ENCODE data around the gene FNDC8. TPM values are rescaled to one million over a fixed set of nuclear protein-coding genes. Genes with fewer than 3 reads are reported as not detected.

Gene FNDC8
- total and polyA plus RNA-seq, 2 of the 8 experiments (the other 6 are each of a cell fraction or from before 2014, with no cell fraction given), result not detected

DNA sequence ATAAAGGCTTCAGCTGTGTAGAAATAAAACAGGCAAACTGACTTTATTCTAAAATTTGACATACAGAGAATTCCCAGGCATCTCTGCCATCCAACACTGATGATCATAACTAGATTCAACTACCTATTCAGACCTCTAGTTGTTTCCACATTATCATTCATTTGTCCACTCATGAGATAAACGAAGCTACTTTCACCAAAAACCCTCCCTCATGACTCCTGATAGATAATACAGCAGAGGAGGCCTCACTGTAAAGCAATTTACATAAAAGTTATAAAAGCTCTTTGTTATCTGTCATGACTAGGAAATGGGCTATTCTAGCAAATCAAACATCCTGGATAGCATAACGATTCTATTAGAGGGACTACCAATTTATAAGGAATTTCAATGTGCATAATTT lies 38.3 kb upstream of the FNDC8 start:
- Histone ChIP-seq H3K14ac (ENCODE audit: insufficient read length) (no peak overlapping the region), H4K91ac (replicated peaks; ENCODE audit: insufficient read length, low read length) (no peak overlapping the region), H3K36me3 (ENCODE audit: control insufficient read depth in 2 of 4, insufficient read depth in 4 of 4, low read length in 3 of 4) (no peaks in the 10 kb centered on the region), H3K27me3 (replicated peaks in 1 of 4; ENCODE audit: control insufficient read depth in 3 of 4, extremely low read depth in 1 of 4, insufficient read depth in 3 of 4, low read length in 3 of 4) (no peaks in the 10 kb centered on the region), H3K79me2 (ENCODE audit: control insufficient read depth in 1 of 2, insufficient read depth in 2 of 2, low read length in 2 of 2) (peaks cover 0 to 8% of the 10 kb centered on the region in 2 experiments; a peak in 1 of 4 replicates), H2BK15ac (ENCODE audit: low read length) (no peak overlapping the region), H2BK120ac (replicated peaks; ENCODE audit: low read depth, low read length) (no peak overlapping the region), H3K18ac (ENCODE audit: extremely low read depth, low read length) (no peak overlapping the region), H3K4me3 (ENCODE audit: extremely low read depth in 1 of 4, insufficient read depth in 2 of 4, low read depth in 3 of 4, low read length in 4 of 4) (no peak overlapping the region), H3K4me1 (replicated peaks in 1 of 4; ENCODE audit: control insufficient read depth in 3 of 4, insufficient read depth in 4 of 4, low read length in 3 of 4) (peaks cover 5 to 19% (median 13%) of the 10 kb centered on the region in 4 experiments; a peak in 6 of 7 replicates), H3K27ac (ENCODE audit: low read depth, low read length) (no peak overlapping the region), H3K79me1 (ENCODE audit: low read depth, low read length) (no peaks in the 10 kb centered on the region; the same call in 1 of the 2 replicates), H3K23me2 (ENCODE audit: low read depth, low read length) (peaks cover under 1% of the 10 kb centered on the region; the same call in 1 of the 2 replicates), H4K5ac (ENCODE audit: insufficient read length, low read depth, low read length) (no peak overlapping the region), H3K56ac (replicated peaks; ENCODE audit: insufficient read length, low read depth, low read length) (no peak overlapping the region), H2AK5ac (ENCODE audit: low read depth, low read length) (no peak overlapping the region), H2BK20ac (ENCODE audit: low read length) (no peak overlapping the region), H3K9me3 (ENCODE audit: insufficient read depth in 2 of 2, low read depth in 1 of 2, low read length in 1 of 2) (no peaks in the 10 kb centered on the region), H3K4me2 (ENCODE audit: insufficient read depth in 1 of 2, low read depth in 2 of 2, low read length in 2 of 2) (no peak overlapping the region), H4K20me1 (replicated peaks in 1 of 2; ENCODE audit: control insufficient read depth in 1 of 2, insufficient read depth in 2 of 2, low read length in 2 of 2) (no peaks in the 10 kb centered on the region), H4K8ac (ENCODE audit: extremely low read depth, insufficient read depth, low read length) (no peak overlapping the region), H3K4ac (replicated peaks; ENCODE audit: insufficient read length, low read depth, low read length) (no peak overlapping the region), H3K23ac (ENCODE audit: insufficient read length) (no peak overlapping the region), H2BK12ac (ENCODE audit: low read depth, low read length) (no peak overlapping the region), H3K9ac (replicated peaks in 1 of 4; ENCODE audit: extremely low read depth in 1 of 4, low read depth in 3 of 4, low read length in 3 of 4) (no peak overlapping the region), H2BK5ac (ENCODE audit: low read depth, low read length) (no peak overlapping the region), H2AFZ (ENCODE audit: low read length) (no peak overlapping the region)
- ChIA-PET POLR2A (ENCODE audit: partially characterized antibody) (interaction anchor here (1.0 to 1.8 kb wide), 5 partner anchors 13 to 72 kb away, joined by 3 to 9 read pairs (median 3); partner anchors contain the start of genes FNDC8 and RAD51D), CTCF (ENCODE audit: partially characterized antibody) (no interaction called here)
- DNase-seq (ENCODE audit: low read depth in 1 of 2, low spot score in 2 of 2), result no peak
- no peak for FAIRE-seq
- WGBS, 2 experiments (ENCODE audit: extremely low coverage in 1 of 2, insufficient coverage in 1 of 2, insufficient read length in 1 of 2, insufficient replicate concordance in 2 of 2, low coverage in 1 of 2, low lambda C conversion rate in 2 of 2, missing lambda C conversion rate in 1 of 2), result 69% methylated on average over 2 of the region's 2 CpGs; no CpG with 5 or more reads in 1 of the 2 experiments
- TF ChIP-seq FOSL1 (IDR thresholded peaks at IDR 0.05; ENCODE audit: insufficient read depth, low read depth, low read length) (no peak), SP2 (IDR thresholded peaks at IDR 0.05; ENCODE audit: low read length) (no peak), SIN3A (conservative IDR thresholded peaks at IDR 0.05 in 1 of 2, IDR thresholded peaks at IDR 0.05 in 1 of 2; ENCODE audit: low read depth in 1 of 2, low read length in 2 of 2) (no peak), RFX5 (IDR thresholded peaks at IDR 0.05; ENCODE audit: borderline replicate concordance, low read depth, low read length) (no peak), NANOG (IDR thresholded peaks at IDR 0.05; ENCODE audit: insufficient read depth, low read depth, low read length, poor library complexity, severe bottlenecking) (no peak), CHD1 (IDR thresholded peaks at IDR 0.05; ENCODE audit: low read depth, low read length) (no peak), SUZ12 (IDR thresholded peaks at IDR 0.05; ENCODE audit: low read length) (no peak)
- TF ChIP-seq, protein P1, sequence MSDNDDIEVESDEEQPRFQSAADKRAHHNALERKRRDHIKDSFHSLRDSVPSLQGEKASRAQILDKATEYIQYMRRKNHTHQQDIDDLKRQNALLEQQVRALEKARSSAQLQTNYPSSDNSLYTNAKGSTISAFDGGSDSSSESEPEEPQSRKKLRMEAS (IDR thresholded peaks at IDR 0.05), result no peak
- TF ChIP-seq, protein P2, sequence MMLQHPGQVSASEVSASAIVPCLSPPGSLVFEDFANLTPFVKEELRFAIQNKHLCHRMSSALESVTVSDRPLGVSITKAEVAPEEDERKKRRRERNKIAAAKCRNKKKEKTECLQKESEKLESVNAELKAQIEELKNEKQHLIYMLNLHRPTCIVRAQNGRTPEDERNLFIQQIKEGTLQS (IDR thresholded peaks at IDR 0.05; ENCODE audit: insufficient read depth, low read depth, low read length), result no peak
